KMS-11 (cell line): ENCODE results near the gene PTMA.
A peak's percentile ranks its signal among the peaks of the same experiment; 100 is the strongest.

Experiments
- H2AFZ ChIP-seq: fragments of 200-600 bp; sonication (generic); 2 replicates; pipeline ENCODE4 v1.6.1; 2016; ENCODE audit warnings: antibody characterized with exemption, mixed run types, low read depth
- H3K27ac ChIP-seq: fragments of 200-600 bp; sonication (generic); 2 replicates; pipeline ENCODE4 v1.6.1; 2016; ENCODE audit warnings: mild to moderate bottlenecking, mixed run types
- H3K27me3 ChIP-seq: fragments of 200-600 bp; sonication (generic); 2 replicates; pipeline ENCODE4 v1.6.1; 2017; ENCODE audit warnings: mild to moderate bottlenecking, low read depth, mixed run types, moderate library complexity; ENCODE audit not compliant: insufficient read depth
- H3K36me3 ChIP-seq: fragments of 200-600 bp; sonication (generic); 2 replicates; pipeline ENCODE4 v1.6.1; 2017; ENCODE audit warnings: mild to moderate bottlenecking, mixed run types; ENCODE audit not compliant: insufficient read depth
- H3K4me1 ChIP-seq: fragments of 200-600 bp; sonication (generic); 2 replicates; pipeline ENCODE4 v1.6.1; 2016; ENCODE audit warnings: mild to moderate bottlenecking, low read depth, mixed run types; ENCODE audit not compliant: poor library complexity, severe bottlenecking
- H3K4me2 ChIP-seq: fragments of 200-600 bp; sonication (generic); 2 replicates; pipeline ENCODE4 v1.7.0; 2016; ENCODE audit warnings: mild to moderate bottlenecking, mixed run types
- H3K4me3 ChIP-seq: fragments of 200-600 bp; sonication (generic); IDR thresholded peaks from 2 replicates; pipeline ENCODE4 v1.6.1; 2017; ENCODE audit warnings: low read depth, low read length, mixed read lengths; ENCODE audit not compliant: insufficient read depth
- H3K79me2 ChIP-seq: fragments of 200-600 bp; sonication (generic); 2 replicates; pipeline ENCODE4 v1.6.1; 2016; ENCODE audit warnings: low read depth, mixed run types; ENCODE audit not compliant: insufficient read depth
- H3K9ac ChIP-seq: fragments of 200-600 bp; sonication (generic); 2 replicates; pipeline ENCODE4 v1.6.1; 2016; ENCODE audit warnings: mild to moderate bottlenecking, mixed run types
- H4K20me1 ChIP-seq: fragments of 200-600 bp; sonication (generic); 2 replicates; pipeline ENCODE4 v1.6.1; 2016; ENCODE audit warnings: mild to moderate bottlenecking, mixed run types; ENCODE audit not compliant: insufficient read depth
- CTCF ChIP-seq: fragments of 200-600 bp; sonication (generic); conservative IDR thresholded peaks from 2 replicates; pipeline ENCODE4 v1.6.1; 2017; ENCODE audit warnings: low read depth, mild to moderate bottlenecking, antibody characterized with exemption, low read length, moderate library complexity, mixed read lengths

PTMA gene

DNA sequence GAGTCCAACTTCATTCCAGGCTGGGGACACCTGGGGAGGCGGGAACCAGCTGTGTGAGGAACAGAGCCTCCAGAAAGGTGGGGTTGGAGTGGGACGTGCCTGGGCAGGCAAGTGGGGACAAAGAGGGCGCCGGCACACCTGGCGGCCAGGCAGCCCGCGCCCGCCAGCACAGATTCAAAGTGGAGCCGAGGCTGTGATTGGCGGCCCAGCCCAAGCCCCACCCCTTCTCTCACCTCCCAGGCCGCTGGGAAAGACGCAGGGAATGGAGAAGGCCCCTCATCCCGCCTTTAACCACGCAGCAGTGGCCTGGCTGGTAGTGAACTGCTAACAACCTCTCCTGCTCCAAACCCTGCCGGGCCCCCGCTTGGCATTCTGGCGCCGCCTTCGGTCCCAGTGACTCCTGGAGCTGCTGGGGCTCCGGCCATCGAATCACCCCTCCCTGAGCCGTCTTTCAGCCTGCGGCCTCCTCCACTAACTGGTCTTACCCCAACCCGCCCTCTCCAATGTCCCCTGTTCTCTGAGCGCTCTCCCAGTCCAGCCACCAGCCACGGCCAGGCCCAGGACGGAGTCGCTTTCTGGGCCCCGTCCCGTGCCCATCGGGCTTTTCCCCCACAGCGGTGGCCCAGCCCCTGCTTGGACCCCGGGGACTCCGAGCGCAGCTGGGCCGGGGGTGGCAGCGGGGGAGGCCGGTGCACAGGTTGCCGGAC, 27.9 kb upstream of the PTMA start:
- H3K4me1 ChIP-seq = peaks cover 63% of the 10 kb centered on the region
- H2AFZ ChIP-seq = peak overlapping the region; percentile 64
- H3K36me3 ChIP-seq = no peaks in the 10 kb centered on the region
- TF ChIP-seq CTCF = no peak
- H3K27ac ChIP-seq = no peak overlapping the region
- no peaks in the 10 kb centered on the region for H3K79me2 ChIP-seq
- H3K4me3 ChIP-seq = peak overlapping the region; percentile 72
- H3K27me3 ChIP-seq = no peaks in the 10 kb centered on the region
- no peaks in the 10 kb centered on the region for H4K20me1 ChIP-seq
- H3K9ac ChIP-seq = peak overlapping the region; percentile 86; the same call in 1 of the 2 replicates
- H3K4me2 ChIP-seq = peak overlapping the region; percentile 48

- Histone ChIP-seq H2AFZ (peak overlapping the region; percentile 64), H3K9ac (peak overlapping the region; percentile 86), H3K4me2 (peak overlapping the region; percentile 81), H3K27me3 (no peaks in the 10 kb centered on the region), H3K4me1 (peaks cover 57% of the 10 kb centered on the region), H3K27ac (peak overlapping the region; percentile 73), H4K20me1 (no peaks in the 10 kb centered on the region), H3K79me2 (no peaks in the 10 kb centered on the region), H3K36me3 (no peaks in the 10 kb centered on the region), H3K4me3 (peak overlapping the region; percentile 72)
- no peak for TF ChIP-seq CTCF
Measured at GRCh38 chr2:231680992-231681852, 27.1 kb upstream of the PTMA start.

DNA sequence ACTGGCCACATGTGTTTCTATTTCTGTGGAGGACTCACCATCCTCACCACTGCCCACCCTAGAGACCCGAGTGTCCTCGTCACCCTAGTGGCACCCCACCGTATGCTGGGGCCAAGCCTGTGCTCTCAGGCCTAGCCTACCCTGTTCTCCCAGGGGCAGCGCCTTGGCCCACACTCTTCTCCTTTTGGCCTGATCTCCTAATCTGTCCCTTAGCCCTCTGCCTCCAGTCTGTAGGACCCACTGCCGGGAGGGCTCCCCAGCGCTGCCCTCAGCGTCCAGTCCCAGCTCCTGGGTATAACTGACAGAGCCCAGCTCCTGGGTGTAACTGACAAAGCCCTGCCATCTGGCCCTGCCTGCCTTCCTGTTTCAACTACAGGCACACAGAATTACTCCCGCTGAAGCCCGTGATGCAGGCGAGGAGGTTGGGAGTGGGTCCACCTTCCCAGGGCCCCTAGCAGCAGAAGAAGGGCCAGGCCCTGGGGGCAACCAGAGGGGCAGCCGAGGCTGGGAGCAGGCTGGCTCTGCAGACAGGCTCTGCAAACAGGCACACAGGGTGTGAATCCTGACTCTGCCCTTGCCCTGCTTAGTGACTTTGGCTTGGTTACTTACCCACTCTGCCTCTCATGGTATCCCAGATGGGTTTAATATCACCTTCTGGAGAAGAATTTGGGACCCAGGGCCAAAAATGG, 25.6 kb upstream of the PTMA start:
- H3K79me2 ChIP-seq = no peaks in the 10 kb centered on the region
- H3K36me3 ChIP-seq = no peaks in the 10 kb centered on the region
- H4K20me1 ChIP-seq = no peaks in the 10 kb centered on the region
- no peaks in the 10 kb centered on the region for H3K27me3 ChIP-seq
- no peak overlapping the region for H3K9ac ChIP-seq
- H3K27ac ChIP-seq = no peak overlapping the region; the same call in 1 of the 2 replicates
- no peak for TF ChIP-seq CTCF
- no peak overlapping the region for H2AFZ ChIP-seq
- no peak overlapping the region for H3K4me3 ChIP-seq
- H3K4me1 ChIP-seq = peaks cover 59% of the 10 kb centered on the region
- peak overlapping the region; percentile 13; the same call in 1 of the 2 replicates for H3K4me2 ChIP-seq
